Gastroesophageal sphincter (tissue), 3 donors: ENCODE measurements around the gene EVL.

Experiments used
- CTCF ChIP-seq, 4 experiments: fragments of 200-600 bp in 2 of 4; fragments of 450-650 bp in 2 of 4; sonication (generic) in 1 of 4; IDR thresholded peaks; one replicate each; pipeline ENCODE4 v1.5.1; 2017 to 2019; ENCODE audit warnings: antibody characterized with exemption in 4 of 4, mild to moderate bottlenecking in 2 of 4, moderate library complexity in 2 of 4
- EP300 ChIP-seq: sonication (generic); formaldehyde crosslinking; IDR thresholded peaks from one replicate; pipeline ENCODE4 v1.6.1; 2017; ENCODE audit warnings: antibody characterized with exemption, mild to moderate bottlenecking
- POLR2A ChIP-seq, 2 donors: fragments of 450-650 bp; IDR thresholded peaks; one replicate each; pipeline ENCODE4 v1.6.1; 2017; ENCODE audit warnings: antibody characterized with exemption in 2 of 2, mild to moderate bottlenecking in 2 of 2, moderate library complexity in 1 of 2
- POLR2AphosphoS5 ChIP-seq: sonication (generic); formaldehyde crosslinking; IDR thresholded peaks from one replicate; pipeline ENCODE4 v1.6.1; 2017; ENCODE audit warnings: antibody characterized with exemption

- no peak for TF ChIP-seq POLR2A (IDR thresholded peaks at IDR 0.05)
- no peak for TF ChIP-seq CTCF (IDR thresholded peaks at IDR 0.05)
- TF ChIP-seq POLR2AphosphoS5, result no peak
- TF ChIP-seq EP300, result no peak
Observed at GRCh38 chr14:100038065-100038464, 27.2 kb upstream of the EVL start.
